ENCODE data around the gene GGN. TPM values are rescaled to one million over a fixed set of nuclear protein-coding genes. Genes with fewer than 3 reads are reported as not detected.
A peak's percentile ranks its signal among the peaks of the same experiment; 100 is the strongest.

Gene GGN
- total and polyA plus RNA-seq, 2 of the 13 experiments (the other 11 are each of a cell fraction or from before 2014, with no cell fraction given) = not detected

DNA sequence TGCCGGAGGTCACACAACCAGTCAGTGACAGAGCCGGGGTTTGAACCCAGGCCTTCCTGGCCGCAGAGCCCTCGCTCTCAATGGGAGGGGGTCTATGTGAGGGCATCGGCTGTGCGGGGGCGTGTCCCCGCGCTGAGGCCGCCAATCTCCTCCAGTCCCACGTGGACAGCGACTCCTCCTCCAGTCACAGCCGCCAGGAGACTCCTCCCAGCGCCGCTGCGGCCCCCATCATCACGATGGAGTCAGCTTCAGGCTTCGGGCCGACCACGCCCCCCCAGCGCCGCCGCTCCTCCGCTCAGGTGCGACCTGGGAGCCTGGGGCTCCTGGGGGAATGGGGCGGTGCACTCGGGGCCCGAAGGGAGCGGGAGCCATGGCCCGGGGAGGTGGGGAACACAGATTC lies 6.7 kb upstream of the GGN start:
- H3K9me3 ChIP-seq (ENCODE audit: low read length) = no peaks in the 10 kb centered on the region
- no peak overlapping the region for H2AFZ ChIP-seq (ENCODE audit: low read length)
- FAIRE-seq (no peak), DNase-seq (ENCODE audit: low spot score) (peak; percentile 56), ATAC-seq (peak; percentile 52)
- no peaks in the 10 kb centered on the region for H4K20me1 ChIP-seq (ENCODE audit: insufficient read depth, low read length)
- ChIA-PET POLR2A (interaction anchor here (1.4 kb wide), 1 partner anchor 8 kb away, joined by 6 read pairs; the partner anchor contains the start of gene FAM98C), CTCF (ENCODE audit: low intra/inter-chr PET ratio, low total read pairs) (no interaction called here)
- no peak overlapping the region for H3K27ac ChIP-seq (ENCODE audit: extremely low read length, insufficient read depth, low read length)
- no peaks in the 10 kb centered on the region for H3K36me3 ChIP-seq (replicated peaks in 1 of 2; ENCODE audit: control insufficient read depth in 1 of 2, insufficient read depth in 2 of 2, low read length in 2 of 2)
- H3K4me2 ChIP-seq (ENCODE audit: low read depth, low read length) = peak overlapping the region; percentile 34
- in situ Hi-C loops (cut with HindIII; ENCODE audit: extremely low pct_ligation_motif_present, low pct_unique_long_range_greater_than_20kb) = no loop called here
- no TSS peak for BruUV-seq (replicated peaks)
- no peaks in the 10 kb centered on the region for H3K79me2 ChIP-seq (ENCODE audit: insufficient read depth, low read length)
- H3K9ac ChIP-seq (ENCODE audit: insufficient read depth, low read depth, low read length) = no peak overlapping the region
- peaks cover 33% of the 10 kb centered on the region for H3K4me1 ChIP-seq (ENCODE audit: insufficient read depth, low read length)
- WGBS (ENCODE audit: low lambda C conversion rate) = 12% methylated on average over 7 of the region's 30 CpGs
- intact Hi-C loops (cut with micrococcal nuclease; ENCODE audit: unreplicated experiment) = no loop called here
- H3K4me3 ChIP-seq (replicated peaks in 1 of 3; ENCODE audit: insufficient read depth in 1 of 3, low read depth in 2 of 3, low read length in 3 of 3) = peak overlapping the region in 1 of 3 experiments; percentile 34; a peak in 1 of 6 replicates
- peaks cover 4 to 42% of the 10 kb centered on the region in 2 experiments; a peak in 4 of 5 replicates for H3K27me3 ChIP-seq (ENCODE audit: control insufficient read depth in 1 of 2, insufficient read depth in 2 of 2, low read length in 2 of 2)
- TF ChIP-seq XRCC5 (optimal IDR thresholded peaks at IDR 0.05; ENCODE audit: low read length) (peak; percentile 34), ZNF263 (CRISPR knock-in tag; IDR thresholded peaks at IDR 0.05) (peak; percentile 69), GABPB1 (CRISPR knock-in tag; IDR thresholded peaks at IDR 0.05) (peak; percentile 35; the same call in 1 of the 2 replicates), POLR2AphosphoS5 (IDR thresholded peaks at IDR 0.05; ENCODE audit: low read depth, low read length) (no peak), RXRA (CRISPR knock-in tag; IDR thresholded peaks at IDR 0.05) (0 out of 2 replicates have a peak, but pooled peaks have one; percentile 15), ZNF703 (CRISPR knock-in tag; IDR thresholded peaks at IDR 0.05; ENCODE audit: borderline replicate concordance) (no peak), SP140L (CRISPR knock-in tag; IDR thresholded peaks at IDR 0.05; ENCODE audit: borderline replicate concordance) (no peak), ETV5 (CRISPR knock-in tag; IDR thresholded peaks at IDR 0.05; ENCODE audit: borderline replicate concordance) (no peak), TMF1 (CRISPR knock-in tag; IDR thresholded peaks at IDR 0.05; ENCODE audit: low read depth) (no peak), KDM2A (CRISPR knock-in tag; IDR thresholded peaks at IDR 0.05; ENCODE audit: borderline replicate concordance, low read depth) (peak; percentile 43; the same call in 1 of the 2 replicates), ZFP41 (CRISPR knock-in tag; IDR thresholded peaks at IDR 0.05; ENCODE audit: borderline replicate concordance) (no peak), CC2D1A (CRISPR knock-in tag; IDR thresholded peaks at IDR 0.05) (no peak), MXI1 (IDR thresholded peaks at IDR 0.05; ENCODE audit: borderline replicate concordance, low read depth, low read length) (peak; percentile 43; the same call in 1 of the 3 replicates), SP1 (IDR thresholded peaks at IDR 0.05) (no peak), SP1 (CRISPR knock-in tag; IDR thresholded peaks at IDR 0.05) (peak; percentile 17; the same call in 1 of the 2 replicates)
- TF ChIP-seq, protein P1, sequence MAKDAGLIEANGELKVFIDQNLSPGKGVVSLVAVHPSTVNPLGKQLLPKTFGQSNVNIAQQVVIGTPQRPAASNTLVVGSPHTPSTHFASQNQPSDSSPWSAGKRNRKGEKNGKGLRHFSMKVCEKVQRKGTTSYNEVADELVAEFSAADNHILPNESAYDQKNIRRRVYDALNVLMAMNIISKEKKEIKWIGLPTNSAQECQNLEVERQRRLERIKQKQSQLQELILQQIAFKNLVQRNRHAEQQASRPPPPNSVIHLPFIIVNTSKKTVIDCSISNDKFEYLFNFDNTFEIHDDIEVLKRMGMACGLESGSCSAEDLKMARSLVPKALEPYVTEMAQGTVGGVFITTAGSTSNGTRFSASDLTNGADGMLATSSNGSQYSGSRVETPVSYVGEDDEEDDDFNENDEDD (CRISPR knock-in tag; IDR thresholded peaks at IDR 0.05; ENCODE audit: borderline replicate concordance) = peak; percentile 20; the same call in 1 of the 2 replicates
- TF ChIP-seq, protein P2, sequence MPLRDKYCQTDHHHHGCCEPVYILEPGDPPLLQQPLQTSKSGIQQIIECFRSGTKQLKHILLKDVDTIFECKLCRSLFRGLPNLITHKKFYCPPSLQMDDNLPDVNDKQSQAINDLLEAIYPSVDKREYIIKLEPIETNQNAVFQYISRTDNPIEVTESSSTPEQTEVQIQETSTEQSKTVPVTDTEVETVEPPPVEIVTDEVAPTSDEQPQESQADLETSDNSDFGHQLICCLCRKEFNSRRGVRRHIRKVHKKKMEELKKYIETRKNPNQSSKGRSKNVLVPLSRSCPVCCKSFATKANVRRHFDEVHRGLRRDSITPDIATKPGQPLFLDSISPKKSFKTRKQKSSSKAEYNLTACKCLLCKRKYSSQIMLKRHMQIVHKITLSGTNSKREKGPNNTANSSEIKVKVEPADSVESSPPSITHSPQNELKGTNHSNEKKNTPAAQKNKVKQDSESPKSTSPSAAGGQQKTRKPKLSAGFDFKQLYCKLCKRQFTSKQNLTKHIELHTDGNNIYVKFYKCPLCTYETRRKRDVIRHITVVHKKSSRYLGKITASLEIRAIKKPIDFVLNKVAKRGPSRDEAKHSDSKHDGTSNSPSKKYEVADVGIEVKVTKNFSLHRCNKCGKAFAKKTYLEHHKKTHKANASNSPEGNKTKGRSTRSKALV (CRISPR knock-in tag; IDR thresholded peaks at IDR 0.05) = 0 out of 2 replicates have a peak, but pooled peaks have one; percentile 25
- TF ChIP-seq, protein P3, sequence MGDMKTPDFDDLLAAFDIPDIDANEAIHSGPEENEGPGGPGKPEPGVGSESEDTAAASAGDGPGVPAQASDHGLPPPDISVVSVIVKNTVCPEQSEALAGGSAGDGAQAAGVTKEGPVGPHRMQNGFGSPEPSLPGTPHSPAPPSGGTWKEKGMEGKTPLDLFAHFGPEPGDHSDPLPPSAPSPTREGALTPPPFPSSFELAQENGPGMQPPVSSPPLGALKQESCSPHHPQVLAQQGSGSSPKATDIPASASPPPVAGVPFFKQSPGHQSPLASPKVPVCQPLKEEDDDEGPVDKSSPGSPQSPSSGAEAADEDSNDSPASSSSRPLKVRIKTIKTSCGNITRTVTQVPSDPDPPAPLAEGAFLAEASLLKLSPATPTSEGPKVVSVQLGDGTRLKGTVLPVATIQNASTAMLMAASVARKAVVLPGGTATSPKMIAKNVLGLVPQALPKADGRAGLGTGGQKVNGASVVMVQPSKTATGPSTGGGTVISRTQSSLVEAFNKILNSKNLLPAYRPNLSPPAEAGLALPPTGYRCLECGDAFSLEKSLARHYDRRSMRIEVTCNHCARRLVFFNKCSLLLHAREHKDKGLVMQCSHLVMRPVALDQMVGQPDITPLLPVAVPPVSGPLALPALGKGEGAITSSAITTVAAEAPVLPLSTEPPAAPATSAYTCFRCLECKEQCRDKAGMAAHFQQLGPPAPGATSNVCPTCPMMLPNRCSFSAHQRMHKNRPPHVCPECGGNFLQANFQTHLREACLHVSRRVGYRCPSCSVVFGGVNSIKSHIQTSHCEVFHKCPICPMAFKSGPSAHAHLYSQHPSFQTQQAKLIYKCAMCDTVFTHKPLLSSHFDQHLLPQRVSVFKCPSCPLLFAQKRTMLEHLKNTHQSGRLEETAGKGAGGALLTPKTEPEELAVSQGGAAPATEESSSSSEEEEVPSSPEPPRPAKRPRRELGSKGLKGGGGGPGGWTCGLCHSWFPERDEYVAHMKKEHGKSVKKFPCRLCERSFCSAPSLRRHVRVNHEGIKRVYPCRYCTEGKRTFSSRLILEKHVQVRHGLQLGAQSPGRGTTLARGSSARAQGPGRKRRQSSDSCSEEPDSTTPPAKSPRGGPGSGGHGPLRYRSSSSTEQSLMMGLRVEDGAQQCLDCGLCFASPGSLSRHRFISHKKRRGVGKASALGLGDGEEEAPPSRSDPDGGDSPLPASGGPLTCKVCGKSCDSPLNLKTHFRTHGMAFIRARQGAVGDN (CRISPR knock-in tag; IDR thresholded peaks at IDR 0.05) = peak; percentile 52
- TF ChIP-seq, protein P4, sequence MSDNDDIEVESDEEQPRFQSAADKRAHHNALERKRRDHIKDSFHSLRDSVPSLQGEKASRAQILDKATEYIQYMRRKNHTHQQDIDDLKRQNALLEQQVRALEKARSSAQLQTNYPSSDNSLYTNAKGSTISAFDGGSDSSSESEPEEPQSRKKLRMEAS (IDR thresholded peaks at IDR 0.05) = peak; percentile 23; the same call in 1 of the 2 replicates
